ENCODE data around the gene CNTNAP5. TPM values are rescaled to one million over a fixed set of nuclear protein-coding genes. Genes with fewer than 3 reads are reported as not detected.

Gene CNTNAP5
- total and polyA plus RNA-seq, 2 of the 13 experiments (the other 11 are each of a cell fraction or from before 2014, with no cell fraction given), result not detected

DNA sequence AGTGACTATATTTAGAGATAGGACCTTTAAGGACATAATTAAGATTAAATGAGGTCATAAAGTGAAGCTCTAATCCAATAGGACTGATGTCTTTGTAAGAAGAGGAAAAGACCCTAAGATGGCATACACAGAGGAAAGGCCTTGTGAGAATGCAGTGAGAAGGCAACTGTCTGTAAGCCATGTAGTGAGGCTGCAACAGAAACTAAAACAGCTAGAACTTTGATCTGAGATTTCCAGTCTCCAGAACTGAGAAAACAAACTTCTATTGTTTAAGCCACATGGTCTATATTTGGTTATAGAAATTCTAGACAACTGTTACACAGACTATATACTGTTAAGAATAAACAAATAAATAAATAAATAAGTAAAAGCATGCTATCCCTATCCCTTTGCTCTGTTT lies 276.8 kb downstream of the CNTNAP5 start:
- peaks cover 10% of the 10 kb centered on the region; the same call in 1 of the 2 replicates for H3K9me3 ChIP-seq (ENCODE audit: low read length)
- no peaks in the 10 kb centered on the region for H3K79me2 ChIP-seq (ENCODE audit: insufficient read depth, low read length)
- no peak overlapping the region for H3K9ac ChIP-seq (ENCODE audit: insufficient read depth, low read depth, low read length)
- no peaks in the 10 kb centered on the region for H3K36me3 ChIP-seq (replicated peaks in 1 of 2; ENCODE audit: control insufficient read depth in 1 of 2, insufficient read depth in 2 of 2, low read length in 2 of 2)
- ChIA-PET POLR2A (no interaction called here), CTCF (ENCODE audit: low intra/inter-chr PET ratio, low total read pairs) (no interaction called here)
- no peaks in the 10 kb centered on the region for H3K27me3 ChIP-seq (ENCODE audit: control insufficient read depth in 1 of 2, insufficient read depth in 2 of 2, low read length in 2 of 2)
- H3K4me1 ChIP-seq (ENCODE audit: insufficient read depth, low read length), result no peaks in the 10 kb centered on the region
- BruUV-seq (replicated peaks), result no TSS peak
- intact Hi-C loops (cut with micrococcal nuclease; ENCODE audit: unreplicated experiment), result no loop called here
- no peaks in the 10 kb centered on the region for H4K20me1 ChIP-seq (ENCODE audit: insufficient read depth, low read length)
- H2AFZ ChIP-seq (ENCODE audit: low read length), result no peak overlapping the region
- ATAC-seq (no peak), FAIRE-seq (no peak), DNase-seq (ENCODE audit: low spot score) (no peak)
- TF ChIP-seq GTF2F1 (IDR thresholded peaks at IDR 0.05; ENCODE audit: low read length) (no peak), KLF9 (CRISPR knock-in tag; IDR thresholded peaks at IDR 0.05; ENCODE audit: low read depth) (no peak), ZNF264 (CRISPR knock-in tag; IDR thresholded peaks at IDR 0.05) (no peak), MBNL3 (CRISPR knock-in tag; conservative IDR thresholded peaks at IDR 0.05) (no peak), DNMT3B (CRISPR knock-in tag; conservative IDR thresholded peaks at IDR 0.05) (no peak), RFX3 (CRISPR knock-in tag; IDR thresholded peaks at IDR 0.05) (no peak), GATA4 (IDR thresholded peaks at IDR 0.05; ENCODE audit: borderline replicate concordance, low read depth) (no peak), PHF20 (CRISPR knock-in tag; IDR thresholded peaks at IDR 0.05) (no peak), ZNF484 (CRISPR knock-in tag; IDR thresholded peaks at IDR 0.05; ENCODE audit: borderline replicate concordance, low read depth) (no peak), ZNF839 (CRISPR knock-in tag; IDR thresholded peaks at IDR 0.05; ENCODE audit: borderline replicate concordance) (no peak), KDM1A (CRISPR knock-in tag; IDR thresholded peaks at IDR 0.05) (no peak), ZNF792 (CRISPR knock-in tag; IDR thresholded peaks at IDR 0.05) (no peak), ZNF224 (CRISPR knock-in tag; IDR thresholded peaks at IDR 0.05) (no peak), ZNF788 (CRISPR knock-in tag; IDR thresholded peaks at IDR 0.05; ENCODE audit: borderline replicate concordance) (no peak), ZSCAN9 (CRISPR knock-in tag; IDR thresholded peaks at IDR 0.05; ENCODE audit: borderline replicate concordance) (no peak), ASH2L (IDR thresholded peaks at IDR 0.05; ENCODE audit: insufficient read length, low read depth, low read length) (no peak), CERS6 (CRISPR knock-in tag; IDR thresholded peaks at IDR 0.05) (no peak)
- H3K4me3 ChIP-seq (replicated peaks in 1 of 3; ENCODE audit: insufficient read depth in 1 of 3, low read depth in 2 of 3, low read length in 3 of 3), result no peak overlapping the region
- no peak overlapping the region for H3K4me2 ChIP-seq (ENCODE audit: low read depth, low read length)
- H3K27ac ChIP-seq (ENCODE audit: extremely low read length, insufficient read depth, low read length), result no peak overlapping the region
- in situ Hi-C loops (cut with HindIII; ENCODE audit: extremely low pct_ligation_motif_present, low pct_unique_long_range_greater_than_20kb), result no loop called here
